T-helper 2 cell treated with Interferon-gamma antibody and Interleukin-4, amounts not matched to agents 100 ng/mL and 5 ng/mL, for 36 hours (primary cell): Measurements from ENCODE around the gene MON1A. TPM values are rescaled to one million over a fixed set of nuclear protein-coding genes. Genes with fewer than 3 reads are reported as not detected.

Experiments used
- total RNA-seq: library from RNA; stranded (reverse); gene quantifications from 2 replicates; pipeline ENCODE4 v1.2.3, GENCODE V29; 2022

MON1A gene
- total RNA-seq, 1 donor from 2014 or later: 13.5 TPM

Other genes starting within 250 kb of the MON1A start
- 9.3 and 10.4 TPM in 2 replicates for gene MST1, start 240.3 kb downstream of the MON1A start, total RNA-seq
- 44.1 and 50.0 TPM in 2 replicates for gene RNF123, start 240.3 kb downstream of the MON1A start, total RNA-seq
- gene AMIGO3, start 210.1 kb downstream of the MON1A start, total RNA-seq: 0.27 TPM in 1 of 2 replicates, not detected in the other
- 59.9 and 61.6 TPM in 2 replicates for gene GMPPB, start 205.9 kb downstream of the MON1A start, total RNA-seq
- gene IP6K1, start 143.3 kb downstream of the MON1A start, total RNA-seq: 34.2 and 37.4 TPM in 2 replicates
- not detected in 2 replicates for gene CDHR4, start 129.9 kb downstream of the MON1A start, total RNA-seq
- gene INKA1, start 126.5 kb downstream of the MON1A start, total RNA-seq: 0.41 and 0.82 TPM in 2 replicates
- gene UBA7, start 115.9 kb downstream of the MON1A start, total RNA-seq: 213 and 218 TPM in 2 replicates
- 30.4 and 31.8 TPM in 2 replicates for gene TRAIP, start 73.2 kb downstream of the MON1A start, total RNA-seq
- not detected in 2 replicates for gene CAMKV, start 59.9 kb downstream of the MON1A start, total RNA-seq
- gene MST1R, start 25.9 kb downstream of the MON1A start, total RNA-seq: 2.1 and 3.2 TPM in 2 replicates
- 106 and 109 TPM in 2 replicates for gene RBM6, start 10.3 kb upstream of the MON1A start, total RNA-seq
- 176 and 185 TPM in 2 replicates for gene RBM5, start 159.1 kb upstream of the MON1A start, total RNA-seq
- 0.05 and 0.11 TPM in 2 replicates for gene SEMA3F, start 225.5 kb upstream of the MON1A start, total RNA-seq